Suprapubic skin (tissue), 4 donors: Measurements from ENCODE around the gene STYX.

ENCODE experiments used
- EP300 ChIP-seq: sonication (generic); formaldehyde crosslinking; IDR thresholded peaks from one replicate; pipeline ENCODE4 v1.6.1; 2017; ENCODE audit warnings: antibody characterized with exemption
- POLR2A ChIP-seq, 2 donors: fragments of 450-650 bp; IDR thresholded peaks; one replicate each; pipeline ENCODE4 v1.6.1; 2017; ENCODE audit warnings: antibody characterized with exemption in 2 of 2, mild to moderate bottlenecking in 2 of 2, moderate library complexity in 2 of 2
- POLR2AphosphoS5 ChIP-seq, 3 donors: sonication (generic); formaldehyde crosslinking; IDR thresholded peaks; one replicate each; pipeline ENCODE4 v1.6.1; 2017; ENCODE audit warnings: antibody characterized with exemption in 3 of 3
- TF ChIP-seq, protein P1 (sequence below), 2 donors: fragments of 200-600 bp in 1 of 2; fragments of 450-650 bp in 1 of 2; sonication (generic) in 1 of 2; IDR thresholded peaks; one replicate each; pipeline ENCODE4 v1.5.1; 2016 to 2019; ENCODE audit warnings: antibody characterized with exemption in 2 of 2, mild to moderate bottlenecking in 1 of 2, moderate library complexity in 1 of 2

DNA sequence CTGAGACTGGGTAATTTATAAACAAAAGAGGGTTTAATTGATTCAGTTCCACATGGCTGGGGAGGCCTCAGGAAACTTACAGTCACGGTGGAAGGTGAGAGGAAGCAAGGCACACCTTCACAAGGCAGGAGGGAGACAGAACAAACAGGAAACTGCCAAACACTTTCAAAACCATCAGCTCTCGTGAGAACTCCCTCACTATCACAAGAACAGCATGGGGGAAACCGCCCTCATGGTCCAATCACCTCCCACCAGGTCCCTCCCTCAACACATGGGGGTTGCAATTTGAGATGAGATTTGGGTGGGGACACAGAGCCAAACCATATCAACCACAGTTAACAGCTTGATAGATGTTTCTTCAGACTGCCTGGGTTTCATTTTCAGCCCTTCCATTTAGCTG, 67.7 kb downstream of the STYX start:
- TF ChIP-seq, protein P1, sequence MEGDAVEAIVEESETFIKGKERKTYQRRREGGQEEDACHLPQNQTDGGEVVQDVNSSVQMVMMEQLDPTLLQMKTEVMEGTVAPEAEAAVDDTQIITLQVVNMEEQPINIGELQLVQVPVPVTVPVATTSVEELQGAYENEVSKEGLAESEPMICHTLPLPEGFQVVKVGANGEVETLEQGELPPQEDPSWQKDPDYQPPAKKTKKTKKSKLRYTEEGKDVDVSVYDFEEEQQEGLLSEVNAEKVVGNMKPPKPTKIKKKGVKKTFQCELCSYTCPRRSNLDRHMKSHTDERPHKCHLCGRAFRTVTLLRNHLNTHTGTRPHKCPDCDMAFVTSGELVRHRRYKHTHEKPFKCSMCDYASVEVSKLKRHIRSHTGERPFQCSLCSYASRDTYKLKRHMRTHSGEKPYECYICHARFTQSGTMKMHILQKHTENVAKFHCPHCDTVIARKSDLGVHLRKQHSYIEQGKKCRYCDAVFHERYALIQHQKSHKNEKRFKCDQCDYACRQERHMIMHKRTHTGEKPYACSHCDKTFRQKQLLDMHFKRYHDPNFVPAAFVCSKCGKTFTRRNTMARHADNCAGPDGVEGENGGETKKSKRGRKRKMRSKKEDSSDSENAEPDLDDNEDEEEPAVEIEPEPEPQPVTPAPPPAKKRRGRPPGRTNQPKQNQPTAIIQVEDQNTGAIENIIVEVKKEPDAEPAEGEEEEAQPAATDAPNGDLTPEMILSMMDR (IDR thresholded peaks at IDR 0.05), result no peak
- TF ChIP-seq POLR2AphosphoS5 (IDR thresholded peaks at IDR 0.05), result no peak
- TF ChIP-seq POLR2A (IDR thresholded peaks at IDR 0.05), result no peak
- no peak for TF ChIP-seq EP300
